ENCODE measurements around the gene DDB1. TPM values are rescaled to one million over a fixed set of nuclear protein-coding genes. Genes with fewer than 3 reads are reported as not detected.

The DDB1 gene
- total and polyA plus RNA-seq, 10 of the 15 experiments (the other 5 are each of a cell fraction or from before 2014, with no cell fraction given), result 136 to 272 (median 216) TPM

- BruUV-seq (replicated peaks), result no TSS peak
- no peaks in the 10 kb centered on the region for H4K20me1 ChIP-seq (ENCODE audit: control insufficient read depth, insufficient read depth)
- H3K27ac ChIP-seq (ENCODE audit: control insufficient read depth, insufficient read depth), result no peak overlapping the region
- no peak overlapping the region for H2AFZ ChIP-seq (ENCODE audit: control insufficient read depth, low read depth, low read length)
- H3K9me3 ChIP-seq (replicated peaks; ENCODE audit: control insufficient read depth, insufficient read depth, low read length), result no peaks in the 10 kb centered on the region
- in situ Hi-C loops (cut with MboI), result loop anchor here (5.0 kb wide), 1 partner anchor 48 kb away; no protein-coding TSS in a partner anchor
- no peak overlapping the region for H3K4me3 ChIP-seq
- no peak for FAIRE-seq
- ChIA-PET RAD21 (ENCODE audit: unreplicated experiment) (interaction anchor here (1.5 to 6.5 kb wide), 2 partner anchors 45 to 96 kb away, joined by 3 to 424 read pairs; no protein-coding TSS in a partner anchor), SMC1A (ENCODE audit: uncharacterized antibody, unreplicated experiment) (interaction anchor here (0.6 to 8.1 kb wide), 4 partner anchors 19 to 488 kb away, joined by 3 to 414 read pairs (median 123); partner anchors contain the start of genes CYB561A3, TMEM138 and TMEM216), CTCF (interaction anchor here (2.1 to 10.2 kb wide), 4 partner anchors 23 to 96 kb away, joined by 9 to 729 read pairs (median 219); partner anchors contain the start of genes CYB561A3, TMEM138 and TMEM216), POLR2A (no interaction called here)
- peaks cover 4% of the 10 kb centered on the region for H3K79me2 ChIP-seq (ENCODE audit: control insufficient read depth, insufficient read depth, low read length)
- no peak for ATAC-seq
- no peak for TF ChIP-seq NR2F1 (conservative IDR thresholded peaks at IDR 0.05)
- no peak for TF ChIP-seq RUNX3 (IDR thresholded peaks at IDR 0.05; ENCODE audit: low read length)
- TF ChIP-seq NFYB (IDR thresholded peaks at IDR 0.05; ENCODE audit: insufficient read depth, low read depth, low read length), result no peak
- no peak for TF ChIP-seq CTCF (IDR thresholded peaks at IDR 0.05 in 2 of 3, conservative IDR thresholded peaks at IDR 0.05 in 1 of 3; ENCODE audit: control insufficient read depth in 2 of 3, extremely low read depth in 1 of 3, insufficient read depth in 1 of 3, low read depth in 3 of 3, low read length in 3 of 3)
- no peak for TF ChIP-seq ZNF384 (IDR thresholded peaks at IDR 0.05; ENCODE audit: borderline replicate concordance, low read depth, low read length)
- WGBS (ENCODE audit: insufficient coverage, insufficient replicate concordance, low lambda C conversion rate, missing lambda C conversion rate), result 83% methylated on average over 26 of the region's 26 CpGs
- no peak overlapping the region for H3K4me2 ChIP-seq (ENCODE audit: control insufficient read depth, insufficient read depth)
- intact Hi-C loops (cut with micrococcal nuclease; ENCODE audit: unreplicated experiment), result loop anchor here (10.0 kb wide), 1 partner anchor 84 kb away; no protein-coding TSS in a partner anchor
- peaks cover 0 to 4% of the 10 kb centered on the region in 2 experiments; a peak in 2 of 4 replicates for H3K36me3 ChIP-seq (ENCODE audit: control insufficient read depth in 2 of 2, insufficient read depth in 2 of 2, low read length in 1 of 2)
- H3K27me3 ChIP-seq (replicated peaks in 1 of 2; ENCODE audit: control insufficient read depth in 2 of 2, insufficient read depth in 2 of 2, low read length in 1 of 2), result no peaks in the 10 kb centered on the region
- no peak for DNase-seq (ENCODE audit: low read depth, low spot score)
- peaks cover 11% of the 10 kb centered on the region for H3K4me1 ChIP-seq (ENCODE audit: control insufficient read depth, insufficient read depth, low read length)
- no peak overlapping the region for H3K9ac ChIP-seq (ENCODE audit: control insufficient read depth, insufficient read depth, low read length)
Measured at GRCh38 chr11:61338783-61339489, 6.0 kb upstream of the DDB1 start.

Data from GM12878 (cell line).